IPS DF 6.9 (cell line): ENCODE measurements around the gene BOK.
"Not testable (repeated sequence)": the region's sequence is repeated elsewhere in the genome, so short reads cannot be mapped to it uniquely, and the experiment has no call there.

Experiments
- DNase-seq: peaks from one replicate; pipeline ENCODE4 v3.0.0-alpha.2; 2013; ENCODE audit warnings: low read depth, low spot score
- H3K27ac ChIP-seq: one replicate; pipeline ENCODE4 v1.5.1; 2013; ENCODE audit warnings: low read length, control low read depth
- H3K27me3 ChIP-seq: 2 replicates; pipeline ENCODE4 v1.6.1; 2013; ENCODE audit warnings: mild to moderate bottlenecking, low read length; ENCODE audit not compliant: control insufficient read depth, insufficient read depth
- H3K36me3 ChIP-seq: 2 replicates; pipeline ENCODE4 v1.6.1; 2013; ENCODE audit warnings: low read length; ENCODE audit not compliant: control insufficient read depth, insufficient read depth
- H3K4me1 ChIP-seq: 2 replicates; pipeline ENCODE4 v1.6.1; 2013; ENCODE audit warnings: low read length; ENCODE audit not compliant: control insufficient read depth, insufficient read depth
- H3K4me3 ChIP-seq: 2 replicates; pipeline ENCODE4 v1.5.1; 2013; ENCODE audit warnings: mild to moderate bottlenecking, low read length
- H3K9me3 ChIP-seq: 2 replicates; pipeline ENCODE4 v1.6.1; 2013; ENCODE audit warnings: low read length, inconsistent platforms; ENCODE audit not compliant: control insufficient read depth, insufficient read depth
- WGBS: extraction: QIAGEN DNeasy Blood & Tissue Kit; methylation state at CpG from one replicate; pipeline ENCODE4 v1.1.7; 2013; ENCODE audit warnings: mixed read lengths, missing lambda C conversion rate; ENCODE audit not compliant: insufficient read length, insufficient coverage; 5-methylcytosine and 5-hydroxymethylcytosine counted together

The BOK gene

DNA sequence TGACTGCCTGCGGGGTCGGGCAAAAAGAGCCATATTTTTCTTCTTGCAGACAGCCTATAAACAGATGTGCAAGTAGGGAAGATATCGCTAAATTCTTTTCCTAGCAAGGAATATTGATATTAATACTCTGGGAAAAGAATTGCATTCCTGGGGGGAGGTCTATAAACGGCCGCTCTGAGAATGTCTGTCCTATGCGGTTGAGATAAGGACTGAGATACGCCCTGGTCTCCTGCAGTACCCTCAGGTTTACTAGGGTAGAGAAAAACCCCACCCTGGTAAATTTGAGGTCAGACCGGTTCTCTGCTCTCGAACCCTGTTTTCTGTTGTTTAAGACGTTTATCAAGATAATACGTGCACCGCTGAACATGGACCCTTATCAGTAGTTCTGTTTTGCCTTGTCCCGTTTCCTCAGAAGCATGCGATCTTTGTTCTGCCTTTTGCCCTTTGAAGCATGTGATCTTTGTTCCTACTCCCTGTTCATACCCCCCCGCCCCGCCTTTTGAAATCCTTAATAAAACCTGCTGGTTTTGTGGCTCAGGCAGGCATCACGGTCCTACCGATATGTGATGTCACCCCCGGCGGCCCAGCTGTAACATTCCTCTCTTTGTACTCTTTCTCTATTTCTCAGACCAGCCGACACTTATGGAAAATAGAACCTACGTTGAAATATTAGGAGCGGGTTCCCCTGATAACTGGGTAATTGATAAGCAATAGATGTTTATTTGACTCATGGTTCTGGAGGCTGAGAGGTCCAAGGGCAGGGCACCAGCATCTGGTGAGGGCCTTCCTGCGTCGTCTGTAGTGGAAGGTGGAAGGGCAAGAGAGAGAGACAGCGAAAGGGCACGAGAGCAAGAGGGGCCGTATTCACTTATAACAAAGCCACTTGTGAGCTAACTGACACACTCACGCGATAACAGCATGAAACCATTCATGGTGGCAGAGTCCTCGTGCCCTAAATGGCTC is 32.4 kb upstream of the BOK start:
- not testable (repeated sequence) for H3K27ac ChIP-seq, DNase-seq, H3K4me1 ChIP-seq, H3K36me3 ChIP-seq, H3K27me3 ChIP-seq, H3K4me3 ChIP-seq, H3K9me3 ChIP-seq
- no CpG with 5 or more reads among the region's 31 CpGs for WGBS

DNA sequence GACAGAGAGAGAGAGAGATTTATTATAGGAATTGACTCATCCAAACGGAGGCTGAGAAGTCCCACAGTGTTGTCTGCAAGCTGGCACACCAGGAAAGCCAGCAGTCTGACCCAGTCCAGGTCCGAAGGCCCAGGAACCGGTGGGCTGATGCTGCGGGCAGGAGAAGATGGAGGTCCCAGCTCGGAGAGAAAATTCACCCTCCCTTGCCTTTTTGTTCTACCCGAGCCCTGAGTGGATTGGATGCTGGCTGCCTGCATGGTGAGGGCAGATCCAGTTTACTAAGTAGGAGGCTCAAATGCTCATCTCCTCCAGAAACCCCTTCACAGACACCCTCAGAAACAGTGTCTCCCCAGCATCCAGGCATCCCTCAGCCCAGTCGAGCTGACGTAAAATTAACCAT is 28.0 kb upstream of the BOK start:
- no peaks in the 10 kb centered on the region; the same call in 1 of the 2 replicates for H3K9me3 ChIP-seq
- H3K4me1 ChIP-seq: no peaks in the 10 kb centered on the region
- no peaks in the 10 kb centered on the region for H3K27me3 ChIP-seq
- no peak overlapping the region for H3K4me3 ChIP-seq
- DNase-seq: no peak
- H3K36me3 ChIP-seq: no peaks in the 10 kb centered on the region
- H3K27ac ChIP-seq: no peak overlapping the region
- WGBS: no CpG with 5 or more reads among the region's 8 CpGs

DNA sequence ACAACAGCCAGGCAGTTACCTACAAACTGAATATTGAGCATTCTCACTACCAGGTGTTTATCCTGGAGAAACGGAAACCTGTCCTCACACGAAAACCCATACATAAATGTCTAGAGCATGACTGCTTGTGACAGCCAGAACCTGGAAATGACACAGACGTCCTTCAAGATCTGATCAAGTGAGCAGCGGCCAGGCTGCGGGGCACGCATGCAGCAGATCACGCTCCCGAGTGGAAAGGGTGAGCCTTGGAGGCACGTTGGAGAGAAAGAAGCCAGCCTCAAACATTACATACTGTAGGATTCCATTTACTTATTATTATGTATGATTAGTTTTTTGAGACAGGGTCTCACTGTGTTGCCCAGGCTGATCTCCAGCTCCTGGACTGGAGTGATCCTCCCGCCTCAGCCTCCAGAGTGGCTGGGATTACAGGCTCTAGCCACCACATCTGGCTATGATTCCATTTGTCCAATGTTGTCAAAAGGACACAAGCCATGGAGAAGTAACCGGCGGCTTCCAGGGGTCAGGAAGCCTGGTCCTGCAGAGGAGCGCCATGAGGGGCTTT is 27.3 kb upstream of the BOK start:
- Histone ChIP-seq H3K4me3 (no peak overlapping the region), H3K27me3 (no peaks in the 10 kb centered on the region), H3K9me3 (no peaks in the 10 kb centered on the region; the same call in 1 of the 2 replicates), H3K27ac (no peak overlapping the region), H3K36me3 (no peaks in the 10 kb centered on the region), H3K4me1 (no peaks in the 10 kb centered on the region)
- no CpG with 5 or more reads among the region's 13 CpGs for WGBS
- DNase-seq: no peak

DNA sequence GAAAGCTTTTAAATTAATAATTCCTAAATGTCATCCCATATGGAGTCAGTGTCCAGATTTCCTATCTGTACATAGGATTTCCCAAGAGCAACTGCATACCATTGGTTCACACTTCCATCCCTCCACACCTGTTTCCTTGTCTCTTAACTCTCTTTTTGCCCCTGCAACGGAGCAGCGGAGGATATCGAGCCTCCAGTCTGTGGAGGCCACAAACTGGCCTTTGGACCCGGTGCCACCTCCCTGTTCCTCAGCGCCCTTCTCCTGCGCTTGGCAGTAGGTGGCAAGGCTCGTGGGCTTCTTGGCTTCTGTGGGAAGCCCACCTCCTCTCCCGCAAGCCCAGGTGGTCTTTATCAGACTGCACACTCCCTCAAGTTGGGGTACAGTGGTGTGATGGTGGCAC is 26.4 kb upstream of the BOK start:
- Histone ChIP-seq H3K4me1 (no peaks in the 10 kb centered on the region), H3K36me3 (no peaks in the 10 kb centered on the region), H3K27me3 (no peaks in the 10 kb centered on the region), H3K27ac (no peak overlapping the region), H3K9me3 (no peaks in the 10 kb centered on the region), H3K4me3 (no peak overlapping the region)
- no CpG with 5 or more reads among the region's 8 CpGs for WGBS
- DNase-seq: no peak

DNA sequence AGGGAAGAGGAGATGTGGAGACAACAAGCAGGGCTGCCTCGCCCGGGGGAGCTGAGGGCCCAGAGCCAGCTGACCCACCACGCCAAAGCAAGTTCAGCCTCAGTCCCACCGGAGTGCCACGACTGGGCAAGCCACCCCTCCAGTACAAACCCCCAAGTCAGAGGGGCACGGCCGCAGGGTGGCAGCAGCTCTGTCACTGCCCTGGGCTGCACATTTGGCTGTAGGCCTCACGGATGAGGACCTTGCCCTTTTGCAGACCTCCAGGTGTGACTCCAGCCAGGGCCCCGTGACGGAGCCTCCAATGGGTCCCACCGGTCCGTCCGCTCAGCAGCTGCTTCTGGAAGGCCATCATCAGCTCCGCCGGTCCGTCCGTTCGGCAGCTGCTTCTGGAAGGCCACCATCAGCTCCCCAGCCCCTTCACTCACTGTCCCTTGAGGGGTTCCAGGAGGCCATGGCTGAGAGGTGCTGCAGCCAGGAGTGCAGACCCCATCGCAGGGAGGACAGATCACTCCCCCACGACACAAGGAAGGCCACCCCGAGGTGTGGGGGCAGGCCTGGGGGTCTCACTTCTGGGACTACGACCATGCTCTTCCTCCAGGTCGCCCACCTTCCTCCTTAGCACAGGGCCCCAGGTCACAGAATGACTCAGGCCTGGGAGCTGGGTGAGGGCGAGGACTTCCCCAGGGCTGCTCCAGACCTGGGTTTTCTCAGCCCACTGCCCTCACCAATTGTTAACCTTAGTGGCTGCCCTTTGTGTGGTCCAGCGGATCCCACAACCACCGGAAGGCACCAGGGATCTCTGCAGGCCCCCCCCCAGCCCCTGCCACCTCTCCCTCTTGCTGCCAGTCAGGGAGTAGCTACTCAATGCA is 25.6 kb upstream of the BOK start:
- no peak overlapping the region for H3K27ac ChIP-seq
- no CpG with 5 or more reads among the region's 26 CpGs for WGBS
- no peaks in the 10 kb centered on the region for H3K4me1 ChIP-seq
- no peak overlapping the region for H3K4me3 ChIP-seq
- no peaks in the 10 kb centered on the region for H3K9me3 ChIP-seq
- DNase-seq: no peak
- H3K27me3 ChIP-seq: no peaks in the 10 kb centered on the region
- H3K36me3 ChIP-seq: no peaks in the 10 kb centered on the region

DNA sequence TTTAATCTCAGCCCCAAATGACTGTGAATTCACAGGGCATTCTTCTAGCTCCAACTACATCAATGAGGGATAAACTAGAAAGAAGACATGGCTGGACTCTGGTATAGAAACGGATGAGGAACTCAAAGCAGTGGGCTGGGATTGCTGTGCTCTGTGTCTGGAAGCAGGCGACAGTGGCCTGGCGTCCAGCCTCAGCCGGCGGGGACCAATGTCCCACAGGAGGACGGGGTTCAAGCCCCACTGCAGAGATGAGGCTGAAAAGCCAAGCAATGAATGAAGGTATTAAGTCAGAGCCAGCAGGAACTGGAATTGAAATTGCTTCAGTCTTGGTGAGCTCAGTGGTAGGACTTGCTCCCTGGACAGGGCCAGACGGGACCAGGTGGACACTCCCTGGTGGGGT is 24.3 kb upstream of the BOK start:
- H3K9me3 ChIP-seq: no peaks in the 10 kb centered on the region
- H3K4me3 ChIP-seq: no peak overlapping the region
- H3K27me3 ChIP-seq: no peaks in the 10 kb centered on the region
- no peak for DNase-seq
- no peak overlapping the region for H3K27ac ChIP-seq
- no peaks in the 10 kb centered on the region for H3K4me1 ChIP-seq
- no peaks in the 10 kb centered on the region for H3K36me3 ChIP-seq
- WGBS: no CpG with 5 or more reads among the region's 7 CpGs

DNA sequence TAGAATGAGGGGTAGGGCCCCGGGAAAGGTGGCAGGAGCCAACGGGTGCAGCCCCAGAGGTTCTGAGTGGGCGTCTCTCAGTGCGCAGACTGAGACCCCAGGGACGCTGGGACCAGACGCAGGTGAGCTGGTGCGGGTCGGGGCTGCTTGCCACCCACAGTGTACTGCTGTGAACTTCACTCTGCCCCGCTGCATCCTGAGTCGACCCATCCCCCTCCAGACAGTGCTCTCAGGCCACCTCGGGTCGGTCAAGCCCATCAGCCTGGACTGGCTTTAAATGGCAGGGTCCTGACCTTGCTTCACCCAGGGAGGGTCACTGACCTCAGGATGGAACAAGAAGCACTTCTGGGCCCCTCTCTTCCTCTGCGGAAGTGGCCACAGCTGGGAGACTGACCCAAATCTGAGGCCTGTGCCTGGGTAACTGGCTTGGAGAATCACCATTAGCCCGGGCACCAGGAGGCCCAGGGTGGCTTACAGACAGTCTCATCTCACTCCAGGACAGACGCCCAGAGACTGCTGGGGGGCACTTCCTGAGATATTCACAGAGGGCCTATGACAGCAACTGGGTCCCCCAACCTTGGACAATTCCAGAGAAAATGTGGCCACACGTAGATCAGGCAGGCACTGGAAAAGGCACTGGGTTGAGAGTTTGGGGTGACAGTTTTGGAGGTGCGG is 23.7 kb upstream of the BOK start:
- Histone ChIP-seq H3K27ac (no peak overlapping the region), H3K36me3 (no peaks in the 10 kb centered on the region), H3K4me1 (no peaks in the 10 kb centered on the region), H3K27me3 (no peaks in the 10 kb centered on the region), H3K9me3 (no peaks in the 10 kb centered on the region), H3K4me3 (no peak overlapping the region)
- no CpG with 5 or more reads among the region's 17 CpGs for WGBS
- no peak for DNase-seq

DNA sequence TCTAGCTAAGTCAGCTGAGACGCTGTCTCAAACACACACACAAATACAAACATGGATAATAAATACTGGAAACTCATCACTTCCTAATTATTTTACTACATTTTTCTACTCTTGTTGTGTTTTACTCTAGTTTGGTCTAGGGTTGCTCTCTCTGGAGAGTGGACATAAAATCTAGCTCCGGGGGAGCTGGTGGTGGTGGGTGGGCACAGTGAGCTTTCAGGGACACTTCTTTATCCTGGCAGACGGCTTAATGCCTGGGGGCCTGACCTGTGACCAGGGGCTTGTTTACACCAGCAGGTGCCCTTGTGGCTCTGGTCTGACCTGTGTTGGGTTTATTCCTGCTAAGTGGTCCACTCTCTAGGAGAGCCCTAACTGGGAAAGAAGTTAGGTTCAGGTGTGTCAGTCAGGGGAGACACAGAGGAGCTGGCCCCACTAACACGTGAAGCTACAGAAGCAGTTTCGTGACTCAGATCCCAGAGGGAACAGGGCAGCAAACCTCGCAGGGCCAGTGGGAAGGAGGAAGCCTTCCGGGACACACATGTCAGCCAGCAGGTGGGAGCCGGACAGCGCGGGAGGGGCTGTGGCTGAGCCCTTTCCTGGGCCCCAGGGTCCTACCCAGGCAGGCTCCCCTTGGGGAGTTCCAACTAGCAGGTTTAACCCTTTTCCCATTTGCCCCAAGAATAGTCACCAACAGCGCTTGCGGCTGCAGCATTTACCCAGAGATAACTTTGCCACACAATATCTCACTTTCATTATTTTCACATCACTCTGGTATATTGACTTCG is 22.5 kb upstream of the BOK start:
- no peak overlapping the region for H3K4me3 ChIP-seq
- H3K36me3 ChIP-seq: no peaks in the 10 kb centered on the region
- H3K9me3 ChIP-seq: no peaks in the 10 kb centered on the region
- no CpG with 5 or more reads among the region's 13 CpGs for WGBS
- H3K27me3 ChIP-seq: no peaks in the 10 kb centered on the region
- no peak for DNase-seq
- H3K27ac ChIP-seq: no peak overlapping the region
- H3K4me1 ChIP-seq: peaks cover 2% of the 10 kb centered on the region

DNA sequence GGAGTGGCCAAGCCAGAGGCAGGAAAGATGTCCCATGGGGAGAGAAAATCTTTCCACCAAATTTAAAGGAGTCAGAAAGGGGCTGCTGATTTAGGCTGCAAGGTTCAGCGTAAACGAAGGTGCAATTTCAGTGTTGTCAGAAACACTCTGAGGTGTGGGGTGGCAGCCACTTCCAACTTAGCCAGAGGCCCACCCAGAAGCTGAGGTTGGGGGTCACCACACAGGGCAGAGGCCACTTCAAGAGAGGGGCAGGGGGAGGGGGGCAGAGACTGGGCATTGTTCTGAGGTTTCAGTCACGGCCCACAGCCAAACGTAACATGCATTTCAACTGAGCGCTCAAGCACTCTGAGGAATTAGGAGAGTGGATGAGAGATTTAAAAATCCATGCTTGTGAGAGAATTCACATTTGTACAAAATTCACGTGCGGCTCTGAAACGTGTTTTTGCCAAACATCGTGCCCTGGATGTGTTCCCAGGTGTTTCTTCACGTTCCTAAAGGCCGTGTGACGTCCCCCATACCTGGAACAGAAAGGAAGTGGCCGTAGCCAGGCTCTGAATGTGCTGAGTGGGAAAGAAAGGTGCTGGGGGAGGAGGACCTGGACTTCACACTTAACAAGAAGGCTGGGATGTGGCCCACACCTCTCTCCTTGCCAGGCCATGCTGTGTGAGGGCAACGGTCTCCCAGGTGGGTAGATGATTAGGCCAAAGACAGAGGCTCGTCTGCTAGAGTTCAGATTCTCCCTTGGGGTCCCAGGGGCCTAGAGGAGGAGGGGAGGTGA is 19.5 kb upstream of the BOK start:
- peaks cover 12% of the 10 kb centered on the region for H3K27me3 ChIP-seq
- H3K4me1 ChIP-seq: peaks cover 2% of the 10 kb centered on the region
- H3K27ac ChIP-seq: no peak overlapping the region
- H3K36me3 ChIP-seq: no peaks in the 10 kb centered on the region
- no peak for DNase-seq
- no peak overlapping the region for H3K4me3 ChIP-seq
- WGBS: no CpG with 5 or more reads among the region's 15 CpGs
- no peaks in the 10 kb centered on the region for H3K9me3 ChIP-seq
